ENCODE data around the gene APIP.

The APIP gene

DNA sequence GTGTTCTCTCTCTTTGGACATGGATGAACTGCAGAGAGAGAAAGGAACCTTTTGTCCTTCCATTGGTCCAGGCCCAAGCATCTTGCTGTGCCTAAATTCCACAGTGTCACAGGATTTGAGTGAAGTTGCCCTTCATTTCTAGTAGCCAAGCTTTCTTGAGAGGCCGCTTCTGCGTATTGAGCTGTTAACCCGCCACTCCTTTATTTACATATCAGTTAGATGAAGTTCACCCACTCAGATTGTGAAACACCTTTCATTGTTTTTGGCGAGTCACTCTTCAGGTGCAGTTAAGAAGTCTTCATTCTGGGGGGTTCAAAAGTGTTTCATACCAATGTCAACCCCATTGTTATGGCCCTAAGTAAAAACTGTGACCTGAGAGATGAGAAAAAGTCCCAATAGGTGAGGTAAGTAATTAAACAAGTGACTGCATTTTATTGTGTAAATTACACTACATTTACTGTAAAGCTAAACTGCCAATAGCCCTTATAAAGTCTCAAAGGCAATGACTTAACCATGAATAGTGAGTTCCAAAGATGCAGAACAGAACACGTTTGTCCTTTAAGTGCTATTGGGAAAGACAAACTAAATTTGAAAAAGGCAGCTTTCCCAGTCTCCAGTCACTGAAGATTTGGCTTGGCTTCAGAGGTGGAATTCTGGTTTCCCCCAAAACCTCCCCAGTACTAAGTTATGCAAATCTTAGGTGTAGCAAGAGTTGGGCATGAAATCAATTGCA is 61.0 kb downstream of the APIP start:
- DNase-seq (ENCODE audit: low read depth), result no peak
- no peak overlapping the region for H3K4me3 ChIP-seq (ENCODE audit: low read depth, low read length)

DNA sequence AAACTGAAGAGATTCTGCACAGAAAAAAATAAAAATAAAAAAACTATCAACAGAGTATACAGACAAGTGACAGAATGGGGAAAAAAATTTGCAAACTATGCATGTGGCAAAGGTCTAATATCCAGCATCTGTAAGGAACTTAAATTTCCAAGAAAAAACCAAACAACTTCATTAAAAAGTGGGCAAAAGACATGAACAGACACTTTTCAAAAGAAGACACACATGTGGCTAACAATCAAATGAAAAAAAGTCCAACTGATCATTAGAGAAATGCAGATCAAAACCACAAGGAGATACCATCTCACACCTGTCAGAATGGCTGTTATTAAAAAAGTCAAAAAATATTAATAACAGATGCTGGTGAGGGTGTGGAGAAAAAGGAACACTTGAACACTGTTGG is 64.3 kb downstream of the APIP start:
- no peak for DNase-seq (ENCODE audit: low read depth)
- no peak overlapping the region for H3K4me3 ChIP-seq (ENCODE audit: low read depth, low read length)

DNA sequence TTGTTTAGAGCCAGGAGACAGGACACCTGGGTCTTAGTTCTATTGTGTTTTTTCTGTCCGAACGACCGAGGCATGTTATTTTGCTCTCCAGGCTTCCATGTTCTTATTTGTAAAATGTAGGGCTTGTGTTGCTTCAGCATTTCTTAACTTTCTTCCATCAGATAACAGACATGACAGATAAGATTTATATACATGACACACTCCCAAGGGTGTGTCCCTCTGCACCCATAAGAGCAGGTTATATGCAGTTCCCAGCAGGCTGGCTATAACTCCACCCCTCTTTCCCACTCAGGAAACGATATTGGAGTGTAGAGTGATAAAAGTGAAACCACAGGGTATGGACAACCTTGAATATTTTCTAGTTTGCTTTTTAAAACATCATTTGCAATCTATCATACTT is 65.8 kb downstream of the APIP start:
- no peak for DNase-seq (ENCODE audit: low read depth)
- no peak overlapping the region for H3K4me3 ChIP-seq (ENCODE audit: low read depth, low read length)

DNA sequence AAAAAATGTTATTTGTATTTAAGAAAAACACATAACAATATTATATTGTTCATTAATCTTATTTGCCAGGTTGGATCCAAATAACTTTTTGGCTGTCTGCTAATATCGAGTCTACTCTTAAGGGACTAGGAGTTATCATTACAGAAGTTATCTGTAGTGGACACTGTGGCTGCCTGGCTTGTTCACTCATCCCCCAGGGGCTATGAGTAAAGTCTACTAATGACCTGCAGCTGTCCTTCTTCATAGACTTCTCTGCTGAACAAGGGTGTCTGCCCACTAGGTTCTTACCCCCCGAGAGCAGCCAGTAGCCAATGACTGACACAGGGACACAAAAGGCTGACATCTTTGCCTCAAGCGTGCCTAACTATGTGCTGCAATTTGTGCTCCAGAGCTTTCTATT is 69.7 kb downstream of the APIP start:
- no peak for DNase-seq (ENCODE audit: low read depth)
- H3K4me3 ChIP-seq (ENCODE audit: low read depth, low read length), result no peak overlapping the region

DNA sequence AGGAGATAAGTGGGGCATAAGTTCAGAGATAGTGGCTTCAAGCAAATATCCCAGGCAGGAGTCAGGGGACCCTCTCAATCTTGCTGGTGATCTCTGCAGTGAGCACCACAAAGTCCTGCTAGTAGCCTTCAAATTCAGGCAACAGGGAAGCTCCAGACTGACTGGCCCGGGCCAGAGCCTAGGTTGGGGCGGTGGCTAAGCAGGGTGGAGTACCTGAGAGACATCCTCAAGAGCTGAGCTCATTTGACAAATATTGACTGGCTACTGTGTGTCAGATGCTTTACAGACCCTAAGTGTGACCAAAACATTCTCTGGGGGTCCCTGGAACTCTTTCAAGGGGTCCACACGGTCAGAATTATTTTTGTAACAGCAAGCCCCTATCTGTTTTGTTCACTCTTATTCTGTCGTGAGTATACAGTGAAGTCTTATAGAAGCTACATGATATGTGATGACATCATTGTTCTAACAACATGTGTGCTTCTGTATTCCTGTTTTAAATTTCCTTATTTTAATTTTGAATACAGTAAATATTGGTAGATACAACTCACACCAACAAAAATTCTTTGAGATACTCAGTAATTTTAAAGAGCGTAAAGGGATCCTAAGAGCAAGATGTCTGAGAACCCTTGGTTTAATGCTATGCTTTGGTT is 71.6 kb downstream of the APIP start:
- H3K4me3 ChIP-seq (ENCODE audit: low read depth, low read length), result no peak overlapping the region
- no peak for DNase-seq (ENCODE audit: low read depth)

DNA sequence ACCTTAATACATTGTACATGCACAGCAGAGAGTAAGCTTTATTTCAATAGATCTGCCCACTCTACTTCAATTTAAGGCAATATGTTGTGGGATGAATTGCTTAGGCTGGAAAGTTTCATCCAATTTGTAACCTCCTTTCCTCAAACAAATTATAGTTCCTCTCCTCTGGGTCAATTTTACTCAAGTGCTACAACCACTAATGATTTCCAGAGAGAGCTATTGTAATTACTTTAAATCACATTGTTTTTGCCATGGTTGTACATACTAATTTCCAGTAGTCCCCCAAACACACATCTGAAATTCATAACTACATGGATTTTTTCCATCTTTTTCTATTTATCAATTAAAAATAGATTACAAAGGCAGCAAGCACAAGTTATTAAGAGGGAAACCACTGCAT is 72.9 kb downstream of the APIP start:
- H3K4me3 ChIP-seq (ENCODE audit: low read depth, low read length), result no peak overlapping the region
- DNase-seq (ENCODE audit: low read depth), result no peak

DNA sequence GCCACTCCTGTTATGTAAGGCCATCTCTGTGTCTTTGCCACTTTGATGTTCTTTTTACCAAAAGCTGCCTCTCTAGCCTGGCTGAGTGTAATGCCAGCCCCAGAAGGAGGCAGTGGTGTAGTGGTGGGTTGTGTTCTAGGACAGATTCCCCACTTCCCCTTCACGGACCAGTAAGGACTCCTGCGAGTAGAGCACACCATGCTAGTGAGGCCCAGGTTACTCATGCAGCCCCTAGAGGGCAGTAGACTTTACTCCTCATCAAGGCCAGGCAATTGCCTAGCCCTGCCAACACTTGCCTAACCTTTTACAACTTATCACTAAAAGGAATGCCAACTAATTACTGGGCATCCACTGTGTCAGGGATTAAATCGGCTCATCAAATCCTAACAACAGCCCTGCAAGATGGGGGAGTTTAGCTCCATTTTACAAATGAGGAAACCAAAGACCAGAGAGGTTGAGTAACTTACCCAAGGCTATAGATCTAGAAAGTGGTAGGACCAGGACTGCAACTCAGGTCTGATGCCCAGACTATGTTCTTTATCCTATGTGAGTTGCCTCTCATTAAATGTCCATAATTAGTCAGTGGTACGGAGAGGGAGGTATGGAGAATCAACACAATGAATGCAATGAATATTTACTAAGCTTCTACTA is 75.3 kb downstream of the APIP start:
- H3K4me3 ChIP-seq (ENCODE audit: low read depth, low read length), result no peak overlapping the region
- DNase-seq (ENCODE audit: low read depth), result no peak

DNA sequence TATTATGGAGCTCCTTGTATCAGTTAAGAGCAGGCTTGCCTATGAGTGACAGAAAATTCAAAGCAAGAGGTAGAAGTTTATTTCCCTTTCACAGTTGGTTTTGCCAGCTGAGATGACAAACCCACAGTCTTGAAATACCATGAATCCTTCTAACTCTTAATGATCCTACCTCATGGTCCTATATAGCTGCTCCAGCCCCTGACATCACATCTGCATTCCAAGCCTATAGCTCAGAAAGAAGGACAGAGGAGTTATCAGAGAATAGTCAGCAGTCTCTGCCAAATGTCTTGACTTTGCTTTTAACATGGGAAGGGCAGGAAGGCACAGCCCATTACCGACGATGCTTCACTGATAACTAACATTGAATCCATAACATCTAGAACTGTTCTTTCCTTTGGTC is 76.2 kb downstream of the APIP start:
- DNase-seq (ENCODE audit: low read depth), result no peak
- no peak overlapping the region for H3K4me3 ChIP-seq (ENCODE audit: low read depth, low read length)

DNA sequence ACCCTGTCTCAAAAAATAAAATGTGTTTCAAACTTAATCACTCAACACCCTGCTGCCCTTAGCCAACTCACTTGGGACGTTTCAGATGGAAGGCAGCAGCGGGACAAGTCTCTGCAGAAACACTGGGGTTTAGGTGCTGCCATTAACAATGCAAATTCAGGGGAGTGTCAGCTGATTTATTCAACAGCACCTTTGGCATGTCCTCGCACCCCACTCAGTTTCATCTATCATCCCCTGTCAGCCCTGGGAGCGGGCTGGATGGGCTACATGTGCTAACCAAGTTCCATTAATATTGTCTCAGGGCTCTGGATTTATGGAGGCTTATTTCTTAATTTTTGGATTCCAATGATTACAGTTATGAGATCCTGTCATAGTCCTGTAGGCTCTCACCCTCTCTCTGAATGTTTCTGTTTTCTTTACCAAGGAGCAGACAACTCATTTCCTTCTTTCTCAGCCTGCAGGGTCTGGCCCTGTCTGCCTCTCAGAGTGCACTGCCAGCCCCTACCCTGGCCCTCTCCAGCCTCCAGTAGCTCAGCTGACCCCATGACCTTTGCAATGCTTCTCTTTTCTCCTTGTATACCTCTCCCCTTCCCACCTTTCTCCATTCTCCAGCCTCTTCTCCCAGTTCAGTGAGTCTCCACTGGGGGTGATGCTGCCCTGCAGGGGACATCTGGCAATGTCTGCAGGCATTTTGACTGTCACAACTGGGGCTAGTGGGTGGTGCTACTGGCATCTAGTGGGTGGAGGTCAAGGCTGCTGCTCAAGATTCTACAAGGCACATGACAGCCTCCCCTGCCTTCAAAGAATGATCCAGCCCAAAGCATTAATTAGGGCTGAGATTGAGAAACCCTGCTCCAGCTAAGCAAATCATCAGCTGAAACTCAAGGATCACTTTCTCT is 79.0 kb downstream of the APIP start:
- H3K4me3 ChIP-seq (ENCODE audit: low read depth, low read length), result no peak overlapping the region

DNA sequence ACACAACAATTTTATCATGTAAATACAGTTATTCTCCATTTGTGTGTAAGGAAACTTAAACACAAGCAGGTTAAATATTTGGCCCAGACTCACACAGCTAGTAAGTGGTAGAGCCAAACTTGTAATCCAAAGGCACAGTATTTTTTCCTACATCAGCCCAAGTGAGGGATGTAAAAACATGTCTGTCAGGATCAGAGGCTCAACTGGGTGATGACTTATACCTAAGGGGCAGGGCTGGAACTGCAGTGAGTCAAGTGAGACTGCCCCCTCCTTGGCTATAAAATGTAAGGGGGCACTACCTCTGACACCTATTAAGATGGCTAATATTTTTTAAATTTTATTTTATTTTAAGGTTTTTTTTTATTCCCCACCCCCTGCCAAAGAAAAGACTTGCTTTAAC is 82.6 kb downstream of the APIP start:
- no peak for DNase-seq (ENCODE audit: low read depth)
- H3K4me3 ChIP-seq (ENCODE audit: low read depth, low read length), result no peak overlapping the region

More for the DNA sequence above, 79.0 kb downstream of the APIP start:
- no peak for DNase-seq (ENCODE audit: low read depth)

Measured in skeletal muscle cell (primary cell).